Skeletal muscle tissue (tissue), 4 donors: ENCODE measurements around the gene CNTN5. TPM values are rescaled to one million over a fixed set of nuclear protein-coding genes. Genes with fewer than 3 reads are reported as not detected.
"Not testable (repeated sequence)": the region's sequence is repeated elsewhere in the genome, so short reads cannot be mapped to it uniquely, and the experiment has no call there.

Source experiments
- H3K27ac ChIP-seq: one replicate; pipeline ENCODE4 v1.7.0; 2013; ENCODE audit warnings: mild to moderate bottlenecking, low read depth, low read length, inconsistent platforms
- H3K27me3 ChIP-seq, 3 donors: one replicate each; pipeline ENCODE4 v1.7.0; 2013; ENCODE audit warnings: low read length in 3 of 3; ENCODE audit not compliant: control insufficient read depth in 3 of 3, insufficient read depth in 3 of 3
- H3K36me3 ChIP-seq, 3 donors: one replicate each; pipeline ENCODE4 v1.7.0; 2013; ENCODE audit warnings: low read length in 3 of 3; ENCODE audit not compliant: control insufficient read depth in 3 of 3, insufficient read depth in 3 of 3
- H3K4me1 ChIP-seq, 3 donors: one replicate each; pipeline ENCODE4 v1.7.0; 2013; ENCODE audit warnings: low read length in 3 of 3, mild to moderate bottlenecking in 3 of 3; ENCODE audit not compliant: control insufficient read depth in 3 of 3, insufficient read depth in 3 of 3
- H3K4me3 ChIP-seq, 3 donors: one replicate each; pipeline ENCODE4 v1.7.0; 2013; ENCODE audit warnings: low read length in 3 of 3
- H3K9ac ChIP-seq, 3 donors: one replicate each; pipeline ENCODE4 v1.7.0; 2013; ENCODE audit warnings: low read length in 3 of 3, mild to moderate bottlenecking in 3 of 3, moderate library complexity in 2 of 3, low read depth in 1 of 3
- H3K9me3 ChIP-seq, 3 donors: one replicate each; pipeline ENCODE4 v1.7.0; 2013; ENCODE audit warnings: low read length in 3 of 3; ENCODE audit not compliant: control insufficient read depth in 3 of 3
- total RNA-seq: library from RNA; depleted of rRNA; stranded (reverse); fragments of >200 nt; gene quantifications from one replicate; pipeline ENCODE4 v1.2.3, GENCODE V29; 2014
- donor health status: Osteomylitis.

The CNTN5 gene
- total RNA-seq, 1 donor from 2014 or later, result 10.4 TPM

GRCh38 chr11:100229086-100229485, 1208.3 kb downstream of the CNTN5 start:
- H3K4me1 ChIP-seq, result no peaks in the 10 kb centered on the region
- no peak overlapping the region for H3K9ac ChIP-seq
- no peaks in the 10 kb centered on the region for H3K9me3 ChIP-seq
- H3K36me3 ChIP-seq, result no peaks in the 10 kb centered on the region
- H3K27ac ChIP-seq, result no peak overlapping the region
- no peak overlapping the region for H3K4me3 ChIP-seq
- H3K27me3 ChIP-seq, result no peaks in the 10 kb centered on the region

- no peaks in the 10 kb centered on the region for H3K9me3 ChIP-seq
- no peaks in the 10 kb centered on the region for H3K27me3 ChIP-seq
- H3K4me1 ChIP-seq, result no peaks in the 10 kb centered on the region
- no peak overlapping the region for H3K9ac ChIP-seq
- H3K27ac ChIP-seq, result no peak overlapping the region
- H3K36me3 ChIP-seq, result no peaks in the 10 kb centered on the region
- no peak overlapping the region for H3K4me3 ChIP-seq
Observed at GRCh38 chr11:100232006-100232405, 1211.3 kb downstream of the CNTN5 start.

GRCh38 chr11:100235085-100235484, 1214.3 kb downstream of the CNTN5 start:
- no peak overlapping the region for H3K9ac ChIP-seq
- no peaks in the 10 kb centered on the region for H3K4me1 ChIP-seq
- H3K27me3 ChIP-seq, result no peaks in the 10 kb centered on the region
- H3K4me3 ChIP-seq, result no peak overlapping the region
- no peaks in the 10 kb centered on the region for H3K36me3 ChIP-seq
- H3K27ac ChIP-seq, result no peak overlapping the region
- H3K9me3 ChIP-seq, result no peaks in the 10 kb centered on the region

GRCh38 chr11:100240025-100240539, 1219.3 kb downstream of the CNTN5 start:
- no peaks in the 10 kb centered on the region for H3K9me3 ChIP-seq
- no peaks in the 10 kb centered on the region for H3K27me3 ChIP-seq
- no peaks in the 10 kb centered on the region for H3K36me3 ChIP-seq
- H3K4me1 ChIP-seq, result no peaks in the 10 kb centered on the region
- no peak overlapping the region for H3K4me3 ChIP-seq
- no peak overlapping the region for H3K27ac ChIP-seq
- no peak overlapping the region for H3K9ac ChIP-seq

- Histone ChIP-seq H3K27ac (no peak overlapping the region), H3K27me3 (no peaks in the 10 kb centered on the region), H3K9me3 (no peaks in the 10 kb centered on the region), H3K4me3 (no peak overlapping the region), H3K36me3 (no peaks in the 10 kb centered on the region), H3K4me1 (no peaks in the 10 kb centered on the region), H3K9ac (no peak overlapping the region)
Observed at GRCh38 chr11:100247704-100248103, 1227.0 kb downstream of the CNTN5 start.

GRCh38 chr11:100257238-100257803, 1236.6 kb downstream of the CNTN5 start:
- not testable (repeated sequence) for H3K27ac ChIP-seq, H3K9me3 ChIP-seq, H3K4me3 ChIP-seq, H3K9ac ChIP-seq, H3K36me3 ChIP-seq, H3K4me1 ChIP-seq, H3K27me3 ChIP-seq

GRCh38 chr11:100269516-100269915, 1248.8 kb downstream of the CNTN5 start:
- Histone ChIP-seq H3K4me3 (no peak overlapping the region), H3K4me1 (no peaks in the 10 kb centered on the region), H3K9ac (no peak overlapping the region)

GRCh38 chr11:100273066-100273815, 1252.5 kb downstream of the CNTN5 start:
- H3K27ac ChIP-seq, result no peak overlapping the region
- H3K27me3 ChIP-seq, result no peaks in the 10 kb centered on the region
- no peaks in the 10 kb centered on the region for H3K9me3 ChIP-seq
- no peak overlapping the region for H3K4me3 ChIP-seq
- H3K9ac ChIP-seq, result no peak overlapping the region
- H3K4me1 ChIP-seq, result no peaks in the 10 kb centered on the region
- H3K36me3 ChIP-seq, result no peaks in the 10 kb centered on the region

More at GRCh38 chr11:100269516-100269915, 1248.8 kb downstream of the CNTN5 start:
- Histone ChIP-seq H3K36me3 (no peaks in the 10 kb centered on the region), H3K27me3 (no peaks in the 10 kb centered on the region), H3K9me3 (peaks cover 0 to 3% (median 0%) of the 10 kb centered on the region in 3 donors), H3K27ac (no peak overlapping the region)

GRCh38 chr11:100274466-100274865, 1253.7 kb downstream of the CNTN5 start:
- H3K9ac ChIP-seq, H3K36me3 ChIP-seq, H3K4me1 ChIP-seq, H3K27ac ChIP-seq, H3K4me3 ChIP-seq, H3K9me3 ChIP-seq, H3K27me3 ChIP-seq: not testable (repeated sequence)

- no peak overlapping the region for H3K9ac ChIP-seq
- no peaks in the 10 kb centered on the region for H3K4me1 ChIP-seq
- no peak overlapping the region for H3K4me3 ChIP-seq
- no peaks in the 10 kb centered on the region for H3K36me3 ChIP-seq
- H3K27ac ChIP-seq, result no peak overlapping the region
- no peaks in the 10 kb centered on the region for H3K9me3 ChIP-seq
- no peaks in the 10 kb centered on the region for H3K27me3 ChIP-seq
Observed at GRCh38 chr11:100294748-100295147, 1274.0 kb downstream of the CNTN5 start.
